ENCODE measurements around the gene UFC1.

GRCh38 chr1:161182214-161182613, 28.4 kb downstream of the UFC1 start:
- TF ChIP-seq CTCF (IDR thresholded peaks at IDR 0.05) (no peak), POLR2A (IDR thresholded peaks at IDR 0.05) (no peak)
